Stimulated activated CD4-positive, alpha-beta T cell treated with anti-CD3 and anti-CD28 coated beads, Interleukin-15, amount 100 ng/mL, for 1 hour (primary cell): ENCODE measurements around the gene HADHB.
A peak's percentile ranks its signal among the peaks of the same experiment; 100 is the strongest.

Source experiments
- DNase-seq, 2 donors: peaks; one replicate each; pipeline ENCODE4 v3.0.0-alpha.2; 2020; ENCODE audit warnings: low read depth in 1 of 2, low spot score in 1 of 2

Gene HADHB

GRCh38 chr2:26244309-26245230 is at the start of gene HADHB, which contains the start of gene HADHA:
TSS of gene HADHB (plus strand) at chr2:26244939. CDS start at chr2:26254255, 9,316 bp downstream.
TSS of gene HADHA (minus strand) at chr2:26244632. CDS start at chr2:26244596, 36 bp downstream.
- DNase-seq = peak; percentile 72 to 77

- DNase-seq = no peak
Measured at GRCh38 chr2:26195040-26195984, 49.4 kb upstream of the HADHB start.

GRCh38 chr2:26196683-26197418 is 47.9 kb upstream of the HADHB start:
- DNase-seq = no peak

GRCh38 chr2:26197516-26197915 is 47.2 kb upstream of the HADHB start:
- no peak for DNase-seq

- DNase-seq = no peak
Measured at GRCh38 chr2:26202981-26203490, 41.7 kb upstream of the HADHB start.

GRCh38 chr2:26203906-26204305 is 40.8 kb upstream of the HADHB start:
- DNase-seq = no peak

- no peak for DNase-seq
Measured at GRCh38 chr2:26212011-26212410, 32.7 kb upstream of the HADHB start.

- no peak for DNase-seq
Measured at GRCh38 chr2:26214759-26215158, 30.0 kb upstream of the HADHB start.

GRCh38 chr2:26215833-26216232 is 28.9 kb upstream of the HADHB start:
- no peak for DNase-seq

GRCh38 chr2:26216587-26216986 is 28.2 kb upstream of the HADHB start:
- DNase-seq = no peak

GRCh38 chr2:26217720-26218119 is 27.0 kb upstream of the HADHB start:
- no peak for DNase-seq

GRCh38 chr2:26223018-26223417 is 21.7 kb upstream of the HADHB start:
- DNase-seq = no peak

- DNase-seq = no peak
Measured at GRCh38 chr2:26224095-26224494, 20.6 kb upstream of the HADHB start.

- DNase-seq = no peak
Measured at GRCh38 chr2:26229595-26229994, 15.1 kb upstream of the HADHB start.

- DNase-seq = no peak
Measured at GRCh38 chr2:26230806-26231205, 13.9 kb upstream of the HADHB start.

- no peak for DNase-seq
Measured at GRCh38 chr2:26235089-26235488, 9.7 kb upstream of the HADHB start.

- no peak for DNase-seq
Measured at GRCh38 chr2:26237868-26238267, 6.9 kb upstream of the HADHB start.

GRCh38 chr2:26238311-26238958 is 6.3 kb upstream of the HADHB start:
- no peak for DNase-seq

- DNase-seq = no peak
Measured at GRCh38 chr2:26241928-26242436, 2.8 kb upstream of the HADHB start.
